Esophagus squamous epithelium (tissue), 4 donors: Measurements from ENCODE around the gene SNX8.
"Not testable (repeated sequence)": the region's sequence is repeated elsewhere in the genome, so short reads cannot be mapped to it uniquely, and the experiment has no call there.

Source experiments
- POLR2A ChIP-seq, 4 donors: fragments of 450-650 bp; IDR thresholded peaks; one replicate each; pipeline ENCODE4 v1.6.1; 2017; ENCODE audit warnings: antibody characterized with exemption in 4 of 4, mild to moderate bottlenecking in 4 of 4, moderate library complexity in 3 of 4
- TF ChIP-seq, protein P1 (sequence below), 6 experiments: fragments of 450-650 bp in 4 of 6; fragments of 200-600 bp in 2 of 6; sonication (generic) in 2 of 6; IDR thresholded peaks; one replicate each; pipeline ENCODE4 v1.5.1; 2016 to 2019; ENCODE audit warnings: antibody characterized with exemption in 6 of 6, mild to moderate bottlenecking in 4 of 6, moderate library complexity in 4 of 6

DNA sequence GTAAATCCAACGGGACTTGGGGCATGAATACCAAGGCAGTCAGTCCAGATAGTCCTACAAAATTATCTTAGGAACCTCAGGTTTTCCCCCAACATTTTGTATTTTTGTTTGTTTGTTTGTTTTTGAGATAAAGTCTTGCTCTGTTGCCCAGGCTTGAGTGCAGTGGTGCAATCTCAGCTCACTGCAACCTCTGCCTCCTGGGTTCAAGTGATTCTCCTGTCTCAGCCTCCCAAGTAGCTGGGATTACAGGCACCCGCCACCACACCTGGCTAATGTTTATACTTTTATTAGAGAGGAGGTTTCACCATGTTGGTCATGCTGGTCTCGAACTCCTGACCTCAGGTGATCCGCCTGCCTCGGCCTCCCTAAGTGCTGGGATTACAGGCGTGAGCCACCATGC is 9.0 kb downstream of the SNX8 start:
- TF ChIP-seq, protein P1, sequence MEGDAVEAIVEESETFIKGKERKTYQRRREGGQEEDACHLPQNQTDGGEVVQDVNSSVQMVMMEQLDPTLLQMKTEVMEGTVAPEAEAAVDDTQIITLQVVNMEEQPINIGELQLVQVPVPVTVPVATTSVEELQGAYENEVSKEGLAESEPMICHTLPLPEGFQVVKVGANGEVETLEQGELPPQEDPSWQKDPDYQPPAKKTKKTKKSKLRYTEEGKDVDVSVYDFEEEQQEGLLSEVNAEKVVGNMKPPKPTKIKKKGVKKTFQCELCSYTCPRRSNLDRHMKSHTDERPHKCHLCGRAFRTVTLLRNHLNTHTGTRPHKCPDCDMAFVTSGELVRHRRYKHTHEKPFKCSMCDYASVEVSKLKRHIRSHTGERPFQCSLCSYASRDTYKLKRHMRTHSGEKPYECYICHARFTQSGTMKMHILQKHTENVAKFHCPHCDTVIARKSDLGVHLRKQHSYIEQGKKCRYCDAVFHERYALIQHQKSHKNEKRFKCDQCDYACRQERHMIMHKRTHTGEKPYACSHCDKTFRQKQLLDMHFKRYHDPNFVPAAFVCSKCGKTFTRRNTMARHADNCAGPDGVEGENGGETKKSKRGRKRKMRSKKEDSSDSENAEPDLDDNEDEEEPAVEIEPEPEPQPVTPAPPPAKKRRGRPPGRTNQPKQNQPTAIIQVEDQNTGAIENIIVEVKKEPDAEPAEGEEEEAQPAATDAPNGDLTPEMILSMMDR (IDR thresholded peaks at IDR 0.05), result not testable (repeated sequence)
- TF ChIP-seq POLR2A (IDR thresholded peaks at IDR 0.05), result not testable (repeated sequence)
